Thyroid gland (tissue), 4 donors: Measurements from ENCODE around the gene VPS18. TPM values are rescaled to one million over a fixed set of nuclear protein-coding genes. Genes with fewer than 3 reads are reported as not detected.

Experiments
- DNase-seq, 2 donors: peaks; one replicate each; pipeline ENCODE4 v3.0.0-alpha.2; 2019
- H3K27ac ChIP-seq, 3 donors: fragments of 200-600 bp; sonication (generic); 1 replicate in 2 of 3; 2 replicates in 1 of 3; pipeline ENCODE4 v1.5.1; 2016 to 2019; ENCODE audit warnings: mild to moderate bottlenecking in 1 of 3, moderate library complexity in 1 of 3
- H3K27me3 ChIP-seq: fragments of 200-600 bp; sonication (generic); one replicate; pipeline ENCODE4 v1.5.1; 2019
- H3K36me3 ChIP-seq, 2 donors: fragments of 200-600 bp; sonication (generic); one replicate each; pipeline ENCODE4 v1.5.1; 2016 to 2019
- H3K4me1 ChIP-seq, 2 donors: fragments of 200-600 bp; sonication (generic); one replicate each; pipeline ENCODE4 v1.5.1; 2017 to 2019
- H3K4me3 ChIP-seq, 3 donors: fragments of 200-600 bp; sonication (generic); replicated peaks in 1 of 3; 1 replicate in 2 of 3; 2 replicates in 1 of 3; pipeline ENCODE4 v1.5.1; 2016; ENCODE audit warnings: mild to moderate bottlenecking in 1 of 3
- H3K9me3 ChIP-seq: fragments of 200-600 bp; sonication (generic); one replicate; pipeline ENCODE4 v1.5.1; 2017
- CTCF ChIP-seq, 6 experiments: fragments of 200-600 bp in 3 of 6; fragments of 450-650 bp in 3 of 6; sonication (generic) in 3 of 6; IDR thresholded peaks; one replicate each; pipeline ENCODE4 v1.5.1; 2016 to 2019; ENCODE audit warnings: antibody characterized with exemption in 6 of 6, mild to moderate bottlenecking in 2 of 6, inconsistent platforms in 1 of 6, moderate library complexity in 1 of 6
- POLR2A ChIP-seq, 2 donors: fragments of 450-650 bp; IDR thresholded peaks; one replicate each; pipeline ENCODE4 v1.6.1; 2017; ENCODE audit warnings: antibody characterized with exemption in 2 of 2, mild to moderate bottlenecking in 2 of 2, moderate library complexity in 1 of 2
- WGBS, 2 donors: methylation state at CpG; one replicate each; pipeline ENCODE4 v1.1.5; 2017; 5-methylcytosine and 5-hydroxymethylcytosine counted together
- intact Hi-C: fragments of 100-400 bp; cut with DNase I; formaldehyde crosslinking; loops from one replicate; pipeline ENCODE4 v1.15.1; 2023
- total RNA-seq, 4 donors: library from RNA; depleted of rRNA; stranded (reverse); fragments of >200 nt; gene quantifications; one replicate each; pipeline ENCODE4 v1.2.3, GENCODE V29; 2016

The VPS18 gene
- total RNA-seq, 4 donors from 2014 or later: 29.2 to 43.6 (median 37.2) TPM

- intact Hi-C loops: no loop called here
- no peak overlapping the region for H3K27ac ChIP-seq
- WGBS, 2 donors: 85 to 98% methylated on average over 4 to 6 of the region's 6 CpGs
Observed at GRCh38 chr15:40934457-40934856, 40.2 kb downstream of the VPS18 start.

GRCh38 chr15:40936234-40936708 is 42.0 kb downstream of the VPS18 start:
- no peak for DNase-seq
- Histone ChIP-seq H3K4me3 (no peak overlapping the region), H3K36me3 (no peaks in the 10 kb centered on the region), H3K27me3 (no peaks in the 10 kb centered on the region), H3K9me3 (no peaks in the 10 kb centered on the region), H3K4me1 (peaks cover 0 to 12% of the 10 kb centered on the region in 2 donors), H3K27ac (no peak overlapping the region)
- intact Hi-C loops: no loop called here
- TF ChIP-seq CTCF (IDR thresholded peaks at IDR 0.05): no peak
- no peak for TF ChIP-seq POLR2A (IDR thresholded peaks at IDR 0.05)
- WGBS, 2 donors: 79 to 80% methylated on average over 26 to 31 of the region's 31 CpGs

More at GRCh38 chr15:40934457-40934856, 40.2 kb downstream of the VPS18 start:
- no peaks in the 10 kb centered on the region for H3K36me3 ChIP-seq
- no peak overlapping the region for H3K4me3 ChIP-seq
- H3K27me3 ChIP-seq: no peaks in the 10 kb centered on the region
- peaks cover 18 to 19% of the 10 kb centered on the region in 2 donors for H3K4me1 ChIP-seq
- no peak for DNase-seq
- no peaks in the 10 kb centered on the region for H3K9me3 ChIP-seq
- TF ChIP-seq POLR2A (IDR thresholded peaks at IDR 0.05) (no peak), CTCF (IDR thresholded peaks at IDR 0.05) (no peak)

- H3K4me3 ChIP-seq: no peak overlapping the region
- no peaks in the 10 kb centered on the region for H3K36me3 ChIP-seq
- no peaks in the 10 kb centered on the region for H3K27me3 ChIP-seq
- DNase-seq: no peak
- peaks cover under 1 to 14% of the 10 kb centered on the region in 2 donors for H3K4me1 ChIP-seq
- intact Hi-C loops: no loop called here
- WGBS, 2 donors: 71 to 82% methylated on average over 12 to 15 of the region's 15 CpGs
- peak overlapping the region in 1 of 3 donors; percentile 5 for H3K27ac ChIP-seq
- TF ChIP-seq CTCF (IDR thresholded peaks at IDR 0.05): no peak
- TF ChIP-seq POLR2A (IDR thresholded peaks at IDR 0.05): no peak
- H3K9me3 ChIP-seq: no peaks in the 10 kb centered on the region
Observed at GRCh38 chr15:40936709-40937666, 42.7 kb downstream of the VPS18 start.

- H3K4me3 ChIP-seq: no peak overlapping the region
- no peaks in the 10 kb centered on the region for H3K9me3 ChIP-seq
- peaks cover 10 to 24% of the 10 kb centered on the region in 2 donors for H3K4me1 ChIP-seq
- WGBS, 2 donors: 61 to 72% methylated on average over 12 to 16 of the region's 19 CpGs
- intact Hi-C loops: no loop called here
- peak overlapping the region in 1 of 3 donors; percentile 5 for H3K27ac ChIP-seq
- H3K36me3 ChIP-seq: no peaks in the 10 kb centered on the region
- TF ChIP-seq POLR2A (IDR thresholded peaks at IDR 0.05): no peak
- peak in 2 of 6 experiments; percentile 10 to 22 for TF ChIP-seq CTCF (IDR thresholded peaks at IDR 0.05)
- no peaks in the 10 kb centered on the region for H3K27me3 ChIP-seq
- no peak for DNase-seq
Observed at GRCh38 chr15:40937762-40938535, 43.7 kb downstream of the VPS18 start.
